ENCODE data around the gene DYNC2H1. TPM values are rescaled to one million over a fixed set of nuclear protein-coding genes. Genes with fewer than 3 reads are reported as not detected.

The DYNC2H1 gene, protein sequence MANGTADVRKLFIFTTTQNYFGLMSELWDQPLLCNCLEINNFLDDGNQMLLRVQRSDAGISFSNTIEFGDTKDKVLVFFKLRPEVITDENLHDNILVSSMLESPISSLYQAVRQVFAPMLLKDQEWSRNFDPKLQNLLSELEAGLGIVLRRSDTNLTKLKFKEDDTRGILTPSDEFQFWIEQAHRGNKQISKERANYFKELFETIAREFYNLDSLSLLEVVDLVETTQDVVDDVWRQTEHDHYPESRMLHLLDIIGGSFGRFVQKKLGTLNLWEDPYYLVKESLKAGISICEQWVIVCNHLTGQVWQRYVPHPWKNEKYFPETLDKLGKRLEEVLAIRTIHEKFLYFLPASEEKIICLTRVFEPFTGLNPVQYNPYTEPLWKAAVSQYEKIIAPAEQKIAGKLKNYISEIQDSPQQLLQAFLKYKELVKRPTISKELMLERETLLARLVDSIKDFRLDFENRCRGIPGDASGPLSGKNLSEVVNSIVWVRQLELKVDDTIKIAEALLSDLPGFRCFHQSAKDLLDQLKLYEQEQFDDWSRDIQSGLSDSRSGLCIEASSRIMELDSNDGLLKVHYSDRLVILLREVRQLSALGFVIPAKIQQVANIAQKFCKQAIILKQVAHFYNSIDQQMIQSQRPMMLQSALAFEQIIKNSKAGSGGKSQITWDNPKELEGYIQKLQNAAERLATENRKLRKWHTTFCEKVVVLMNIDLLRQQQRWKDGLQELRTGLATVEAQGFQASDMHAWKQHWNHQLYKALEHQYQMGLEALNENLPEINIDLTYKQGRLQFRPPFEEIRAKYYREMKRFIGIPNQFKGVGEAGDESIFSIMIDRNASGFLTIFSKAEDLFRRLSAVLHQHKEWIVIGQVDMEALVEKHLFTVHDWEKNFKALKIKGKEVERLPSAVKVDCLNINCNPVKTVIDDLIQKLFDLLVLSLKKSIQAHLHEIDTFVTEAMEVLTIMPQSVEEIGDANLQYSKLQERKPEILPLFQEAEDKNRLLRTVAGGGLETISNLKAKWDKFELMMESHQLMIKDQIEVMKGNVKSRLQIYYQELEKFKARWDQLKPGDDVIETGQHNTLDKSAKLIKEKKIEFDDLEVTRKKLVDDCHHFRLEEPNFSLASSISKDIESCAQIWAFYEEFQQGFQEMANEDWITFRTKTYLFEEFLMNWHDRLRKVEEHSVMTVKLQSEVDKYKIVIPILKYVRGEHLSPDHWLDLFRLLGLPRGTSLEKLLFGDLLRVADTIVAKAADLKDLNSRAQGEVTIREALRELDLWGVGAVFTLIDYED (N-terminal part only)
- total RNA-seq, result 10 to 100 TPM; 12.8 to 15.9 TPM
- 10 to 100 TPM; 29.3 to 41.2 (median 34.3) TPM for polyA plus RNA-seq (ENCODE audit: insufficient read length in 6 of 6)
- long read RNA-seq, donor 1, partial matches to known transcripts, result 5 of 6 reads
- long read RNA-seq, donor 1, other reads (novel, unspliced or antisense), result 0 of 6 reads
- long read RNA-seq, donor 2, partial matches to known transcripts, result 0 of 1 reads
- long read RNA-seq, donor 2, other reads (novel, unspliced or antisense), result 0 of 1 reads
- long read RNA-seq, donor 3, result 0 reads
- long read RNA-seq, donor 4, partial matches to known transcripts, result 1 of 1 reads
- long read RNA-seq, donor 4, other reads (novel, unspliced or antisense), result 0 of 1 reads
- long read RNA-seq, donor 5, result 0 reads
- long read RNA-seq, donor 6, result 0 reads
- long read RNA-seq, donor 7, result 0 reads
- long read RNA-seq, donor 8, result 0 reads
- long read RNA-seq, donor 9, result 0 reads
- long read RNA-seq, donor 10, result 0 reads
- long read RNA-seq, donor 11, partial matches to known transcripts, result 8 of 10 reads
- long read RNA-seq, donor 11, other reads (novel, unspliced or antisense), result 0 of 10 reads
- long read RNA-seq, donor 12, partial matches to known transcripts, result 0 of 1 reads
- long read RNA-seq, donor 12, other reads (novel, unspliced or antisense), result 0 of 1 reads

DNA sequence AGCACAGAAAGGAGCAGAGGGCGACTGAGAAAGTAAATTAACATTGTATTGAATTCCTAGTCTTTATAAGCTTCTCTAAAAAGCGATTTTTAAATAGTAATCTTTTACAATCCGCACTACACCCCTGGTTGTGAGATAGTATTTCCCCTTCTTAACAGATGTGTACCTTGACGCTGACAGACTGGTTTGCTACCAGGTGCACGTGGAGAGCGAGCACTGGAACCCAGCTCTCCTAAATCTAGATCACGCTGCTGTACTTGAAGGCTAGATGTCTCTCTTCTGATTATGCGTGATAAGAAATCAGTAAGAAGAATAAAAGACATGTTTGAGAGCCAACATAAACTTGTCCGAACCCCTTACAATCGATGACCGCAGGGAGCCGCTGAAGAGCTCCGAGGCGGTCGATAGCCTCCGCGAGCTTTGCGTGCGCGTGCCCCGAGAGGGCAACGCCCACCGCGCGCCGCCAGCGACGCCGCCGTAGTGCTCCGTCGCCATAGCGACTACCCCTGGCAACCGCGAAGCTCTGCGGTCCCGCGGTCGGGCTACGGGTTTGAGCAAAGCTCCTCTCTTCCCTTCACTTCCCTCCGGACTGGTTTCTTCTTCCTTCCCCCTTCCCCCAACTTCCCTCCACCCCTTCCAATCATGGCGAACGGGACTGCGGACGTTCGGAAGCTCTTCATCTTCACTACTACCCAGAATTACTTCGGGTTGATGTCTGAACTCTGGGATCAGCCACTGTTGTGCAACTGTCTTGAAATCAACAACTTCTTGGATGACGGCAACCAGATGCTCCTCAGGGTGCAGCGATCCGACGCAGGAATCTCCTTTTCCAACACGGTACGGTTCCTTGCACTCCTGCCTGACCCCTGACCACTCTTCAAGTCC, at the start of gene DYNC2H1:
Gene DYNC2H1 (plus strand): TSS at position 494 of the 885 bp plus-strand sequence. CDS start 149 bp downstream, at position 643.
- intact Hi-C loops (cut with DNase I), result no loop called here
- Histone ChIP-seq H3K4me3 (peak within 1 kb of the TSS; percentile 62 to 74), H3K27me3 (peaks cover 0 to 6% of the 10 kb centered on the region in 2 donors), H3K36me3 (no peaks in the 10 kb centered on the region), H3K9me3 (no peaks in the 10 kb centered on the region), H3K27ac (peak within 1 kb of the TSS; percentile 83 to 86), H3K4me1 (peaks cover 0 to 14% of the 10 kb centered on the region in 2 donors)
- DNase-seq (peak; percentile 90 to 96 (median 94)), ATAC-seq (peak; percentile 100)
- TF ChIP-seq CTCF (IDR thresholded peaks at IDR 0.05), result peak in 1 of 2 donors; percentile 38

GRCh38 chr11:103061656-103062055, 47.6 kb upstream of the DYNC2H1 start:
- H3K9me3 ChIP-seq, result no peaks in the 10 kb centered on the region
- no peak overlapping the region for H3K4me3 ChIP-seq
- no peak for TF ChIP-seq CTCF (IDR thresholded peaks at IDR 0.05)
- no peaks in the 10 kb centered on the region for H3K27me3 ChIP-seq
- ATAC-seq, result no peak
- DNase-seq, result no peak
- intact Hi-C loops (cut with DNase I), result no loop called here
- H3K36me3 ChIP-seq, result peaks cover 0 to 59% of the 10 kb centered on the region in 2 donors
- no peak overlapping the region for H3K27ac ChIP-seq
- no peaks in the 10 kb centered on the region for H3K4me1 ChIP-seq

DNA sequence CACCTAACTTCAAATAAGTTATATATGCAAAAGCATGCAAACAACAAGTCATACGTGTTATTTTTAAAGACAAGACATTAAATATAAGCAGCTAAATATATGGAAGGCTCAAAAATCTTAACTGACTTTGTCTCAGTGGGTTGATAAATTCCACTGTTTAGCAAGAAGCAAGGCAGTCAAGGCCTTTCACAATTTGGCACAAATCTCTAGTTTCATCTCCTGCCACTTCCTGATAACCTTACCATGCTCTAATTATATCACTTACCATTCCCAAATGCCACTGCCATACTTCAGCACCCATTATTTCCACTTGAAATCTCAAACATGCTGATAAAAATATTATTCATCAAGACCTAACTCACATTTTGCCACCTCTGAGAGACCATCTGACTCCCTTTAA, 42.1 kb upstream of the DYNC2H1 start:
- TF ChIP-seq CTCF (IDR thresholded peaks at IDR 0.05), result no peak
- Histone ChIP-seq H3K4me3 (no peak overlapping the region), H3K27ac (no peak overlapping the region), H3K36me3 (peaks cover 0 to 40% of the 10 kb centered on the region in 2 donors), H3K27me3 (no peaks in the 10 kb centered on the region), H3K9me3 (no peaks in the 10 kb centered on the region), H3K4me1 (peaks cover 0 to 12% of the 10 kb centered on the region in 2 donors)
- intact Hi-C loops (cut with DNase I), result no loop called here
- DNase-seq (no peak), ATAC-seq (peak; percentile 30)

All from left lung (tissue), 14 donors.